ENCODE measurements around the gene AMY2B. TPM values are rescaled to one million over a fixed set of nuclear protein-coding genes. Genes with fewer than 3 reads are reported as not detected.

The AMY2B gene
- total and polyA plus RNA-seq, 2 of the 8 experiments (the other 6 are each of a cell fraction or from before 2014, with no cell fraction given) = 2.0 to 2.1 TPM

DNA sequence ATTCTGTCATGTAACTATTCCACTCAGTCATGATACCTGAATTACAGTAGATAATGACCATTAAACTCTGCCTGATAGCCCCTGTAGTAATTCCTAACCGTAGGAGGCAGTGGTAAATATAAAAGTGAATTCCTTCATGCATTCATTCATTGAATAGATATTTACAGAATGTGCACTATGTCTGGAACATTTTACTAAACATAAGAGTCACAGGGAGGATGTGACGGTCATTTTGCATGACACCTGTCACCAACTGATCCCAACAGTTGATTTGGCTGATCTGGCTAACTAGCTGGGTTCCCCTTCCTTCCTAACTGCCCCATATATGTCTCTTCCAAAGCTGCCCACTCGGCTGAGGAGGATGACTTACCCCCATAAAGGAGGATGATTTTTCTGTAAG lies 48.0 kb upstream of the AMY2B start (continued):
- TF ChIP-seq, protein P1, sequence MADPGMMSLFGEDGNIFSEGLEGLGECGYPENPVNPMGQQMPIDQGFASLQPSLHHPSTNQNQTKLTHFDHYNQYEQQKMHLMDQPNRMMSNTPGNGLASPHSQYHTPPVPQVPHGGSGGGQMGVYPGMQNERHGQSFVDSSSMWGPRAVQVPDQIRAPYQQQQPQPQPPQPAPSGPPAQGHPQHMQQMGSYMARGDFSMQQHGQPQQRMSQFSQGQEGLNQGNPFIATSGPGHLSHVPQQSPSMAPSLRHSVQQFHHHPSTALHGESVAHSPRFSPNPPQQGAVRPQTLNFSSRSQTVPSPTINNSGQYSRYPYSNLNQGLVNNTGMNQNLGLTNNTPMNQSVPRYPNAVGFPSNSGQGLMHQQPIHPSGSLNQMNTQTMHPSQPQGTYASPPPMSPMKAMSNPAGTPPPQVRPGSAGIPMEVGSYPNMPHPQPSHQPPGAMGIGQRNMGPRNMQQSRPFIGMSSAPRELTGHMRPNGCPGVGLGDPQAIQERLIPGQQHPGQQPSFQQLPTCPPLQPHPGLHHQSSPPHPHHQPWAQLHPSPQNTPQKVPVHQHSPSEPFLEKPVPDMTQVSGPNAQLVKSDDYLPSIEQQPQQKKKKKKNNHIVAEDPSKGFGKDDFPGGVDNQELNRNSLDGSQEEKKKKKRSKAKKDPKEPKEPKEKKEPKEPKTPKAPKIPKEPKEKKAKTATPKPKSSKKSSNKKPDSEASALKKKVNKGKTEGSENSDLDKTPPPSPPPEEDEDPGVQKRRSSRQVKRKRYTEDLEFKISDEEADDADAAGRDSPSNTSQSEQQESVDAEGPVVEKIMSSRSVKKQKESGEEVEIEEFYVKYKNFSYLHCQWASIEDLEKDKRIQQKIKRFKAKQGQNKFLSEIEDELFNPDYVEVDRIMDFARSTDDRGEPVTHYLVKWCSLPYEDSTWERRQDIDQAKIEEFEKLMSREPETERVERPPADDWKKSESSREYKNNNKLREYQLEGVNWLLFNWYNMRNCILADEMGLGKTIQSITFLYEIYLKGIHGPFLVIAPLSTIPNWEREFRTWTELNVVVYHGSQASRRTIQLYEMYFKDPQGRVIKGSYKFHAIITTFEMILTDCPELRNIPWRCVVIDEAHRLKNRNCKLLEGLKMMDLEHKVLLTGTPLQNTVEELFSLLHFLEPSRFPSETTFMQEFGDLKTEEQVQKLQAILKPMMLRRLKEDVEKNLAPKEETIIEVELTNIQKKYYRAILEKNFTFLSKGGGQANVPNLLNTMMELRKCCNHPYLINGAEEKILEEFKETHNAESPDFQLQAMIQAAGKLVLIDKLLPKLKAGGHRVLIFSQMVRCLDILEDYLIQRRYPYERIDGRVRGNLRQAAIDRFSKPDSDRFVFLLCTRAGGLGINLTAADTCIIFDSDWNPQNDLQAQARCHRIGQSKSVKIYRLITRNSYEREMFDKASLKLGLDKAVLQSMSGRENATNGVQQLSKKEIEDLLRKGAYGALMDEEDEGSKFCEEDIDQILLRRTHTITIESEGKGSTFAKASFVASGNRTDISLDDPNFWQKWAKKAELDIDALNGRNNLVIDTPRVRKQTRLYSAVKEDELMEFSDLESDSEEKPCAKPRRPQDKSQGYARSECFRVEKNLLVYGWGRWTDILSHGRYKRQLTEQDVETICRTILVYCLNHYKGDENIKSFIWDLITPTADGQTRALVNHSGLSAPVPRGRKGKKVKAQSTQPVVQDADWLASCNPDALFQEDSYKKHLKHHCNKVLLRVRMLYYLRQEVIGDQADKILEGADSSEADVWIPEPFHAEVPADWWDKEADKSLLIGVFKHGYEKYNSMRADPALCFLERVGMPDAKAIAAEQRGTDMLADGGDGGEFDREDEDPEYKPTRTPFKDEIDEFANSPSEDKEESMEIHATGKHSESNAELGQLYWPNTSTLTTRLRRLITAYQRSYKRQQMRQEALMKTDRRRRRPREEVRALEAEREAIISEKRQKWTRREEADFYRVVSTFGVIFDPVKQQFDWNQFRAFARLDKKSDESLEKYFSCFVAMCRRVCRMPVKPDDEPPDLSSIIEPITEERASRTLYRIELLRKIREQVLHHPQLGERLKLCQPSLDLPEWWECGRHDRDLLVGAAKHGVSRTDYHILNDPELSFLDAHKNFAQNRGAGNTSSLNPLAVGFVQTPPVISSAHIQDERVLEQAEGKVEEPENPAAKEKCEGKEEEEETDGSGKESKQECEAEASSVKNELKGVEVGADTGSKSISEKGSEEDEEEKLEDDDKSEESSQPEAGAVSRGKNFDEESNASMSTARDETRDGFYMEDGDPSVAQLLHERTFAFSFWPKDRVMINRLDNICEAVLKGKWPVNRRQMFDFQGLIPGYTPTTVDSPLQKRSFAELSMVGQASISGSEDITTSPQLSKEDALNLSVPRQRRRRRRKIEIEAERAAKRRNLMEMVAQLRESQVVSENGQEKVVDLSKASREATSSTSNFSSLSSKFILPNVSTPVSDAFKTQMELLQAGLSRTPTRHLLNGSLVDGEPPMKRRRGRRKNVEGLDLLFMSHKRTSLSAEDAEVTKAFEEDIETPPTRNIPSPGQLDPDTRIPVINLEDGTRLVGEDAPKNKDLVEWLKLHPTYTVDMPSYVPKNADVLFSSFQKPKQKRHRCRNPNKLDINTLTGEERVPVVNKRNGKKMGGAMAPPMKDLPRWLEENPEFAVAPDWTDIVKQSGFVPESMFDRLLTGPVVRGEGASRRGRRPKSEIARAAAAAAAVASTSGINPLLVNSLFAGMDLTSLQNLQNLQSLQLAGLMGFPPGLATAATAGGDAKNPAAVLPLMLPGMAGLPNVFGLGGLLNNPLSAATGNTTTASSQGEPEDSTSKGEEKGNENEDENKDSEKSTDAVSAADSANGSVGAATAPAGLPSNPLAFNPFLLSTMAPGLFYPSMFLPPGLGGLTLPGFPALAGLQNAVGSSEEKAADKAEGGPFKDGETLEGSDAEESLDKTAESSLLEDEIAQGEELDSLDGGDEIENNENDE (IDR thresholded peaks at IDR 0.05; ENCODE audit: insufficient replicate concordance, low read length) = no peak
- TF ChIP-seq NRF1 (IDR thresholded peaks at IDR 0.05; ENCODE audit: low read depth, low read length) (no peak), CTBP2 (IDR thresholded peaks at IDR 0.05; ENCODE audit: borderline replicate concordance, insufficient read depth, insufficient read length, low read length) (no peak), TAF7 (optimal IDR thresholded peaks at IDR 0.05; ENCODE audit: borderline replicate concordance, low read depth, low read length) (no peak), POLR2AphosphoS5 (IDR thresholded peaks at IDR 0.05; ENCODE audit: low read depth, low read length) (no peak), RNF2 (IDR thresholded peaks at IDR 0.05; ENCODE audit: borderline replicate concordance, low read depth, low read length, missing control alignments, poor library complexity, severe bottlenecking) (no peak), HDAC6 (IDR thresholded peaks at IDR 0.05; ENCODE audit: low read depth, low read length) (no peak), CHD1 (IDR thresholded peaks at IDR 0.05; ENCODE audit: low read depth, low read length) (no peak), CHD2 (IDR thresholded peaks at IDR 0.05; ENCODE audit: low read length) (no peak), EGR1 (IDR thresholded peaks at IDR 0.05; ENCODE audit: borderline replicate concordance, low read depth, low read length) (no peak)
- TF ChIP-seq, protein P2, sequence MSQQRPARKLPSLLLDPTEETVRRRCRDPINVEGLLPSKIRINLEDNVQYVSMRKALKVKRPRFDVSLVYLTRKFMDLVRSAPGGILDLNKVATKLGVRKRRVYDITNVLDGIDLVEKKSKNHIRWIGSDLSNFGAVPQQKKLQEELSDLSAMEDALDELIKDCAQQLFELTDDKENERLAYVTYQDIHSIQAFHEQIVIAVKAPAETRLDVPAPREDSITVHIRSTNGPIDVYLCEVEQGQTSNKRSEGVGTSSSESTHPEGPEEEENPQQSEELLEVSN (IDR thresholded peaks at IDR 0.05) = no peak
